ENCODE data around the gene ATP6V1G2. TPM values are rescaled to one million over a fixed set of nuclear protein-coding genes. Genes with fewer than 3 reads are reported as not detected.

Gene ATP6V1G2
- total RNA-seq (2022; extraction: Qiagen RNA extraction; ENCODE audit: low read depth) = 0.33 to 1.3 TPM (median 0.69 TPM) in 5 replicates

DNA sequence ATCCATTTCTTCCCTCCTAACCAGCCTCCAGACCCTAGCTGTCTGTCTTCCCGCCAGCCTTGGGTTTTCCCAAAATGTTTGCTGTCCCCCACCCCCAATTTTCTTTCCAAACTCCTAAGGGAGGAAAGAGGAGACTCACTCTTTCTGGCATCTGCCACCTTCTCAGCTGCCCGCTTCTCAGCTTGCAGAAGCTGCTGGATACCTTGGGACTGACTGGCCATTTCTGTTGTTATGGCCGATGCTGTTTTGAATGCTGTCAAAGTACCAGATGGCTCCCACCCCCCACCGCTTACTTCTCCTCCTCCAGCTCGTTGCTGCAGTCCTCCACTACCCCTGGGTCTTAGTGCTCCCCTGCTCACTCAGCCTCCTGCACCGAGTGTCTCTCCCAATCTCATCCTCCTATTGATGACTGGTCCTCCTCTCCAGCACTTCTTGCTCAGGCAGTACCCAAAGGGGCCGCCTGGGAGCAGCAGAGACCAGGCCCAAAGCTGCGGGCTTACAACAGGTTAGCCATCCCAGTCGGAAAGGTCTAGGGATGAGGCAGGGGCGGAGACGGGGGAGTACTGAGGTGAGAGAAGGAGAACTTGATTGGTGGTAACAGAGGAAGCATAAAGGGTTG is at the start of gene ATP6V1G2:
Gene ATP6V1G2 (minus strand): TSS at position 270 of the 619 bp plus-strand sequence. CDS start 49 bp downstream, at position 221.

DNA sequence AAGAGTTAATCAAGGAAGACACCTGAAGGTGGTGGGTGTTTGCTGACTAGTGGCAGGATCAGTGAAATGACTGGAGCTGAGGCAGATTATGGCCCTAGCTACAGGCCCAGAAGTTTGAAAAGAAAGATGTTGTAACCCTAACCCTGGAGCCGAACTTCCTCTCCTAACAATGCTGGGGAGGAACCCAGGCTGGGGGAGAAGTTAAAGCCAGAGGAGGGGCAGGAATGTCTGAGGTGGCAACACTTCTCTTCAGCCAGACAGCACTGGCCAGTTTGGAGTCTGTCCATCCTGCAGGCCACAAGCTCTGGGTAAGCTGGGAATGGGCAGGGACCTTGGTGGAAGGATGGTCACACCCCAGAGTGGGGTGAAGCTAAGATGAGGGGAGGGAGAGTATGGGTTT is 39.6 kb upstream of the ATP6V1G2 start, which contains the start of gene LST1:
Gene LST1 (plus strand): TSS at position 270 of the 400 bp plus-strand sequence. CDS start 1,023 bp downstream, outside the sequence.

DNA sequence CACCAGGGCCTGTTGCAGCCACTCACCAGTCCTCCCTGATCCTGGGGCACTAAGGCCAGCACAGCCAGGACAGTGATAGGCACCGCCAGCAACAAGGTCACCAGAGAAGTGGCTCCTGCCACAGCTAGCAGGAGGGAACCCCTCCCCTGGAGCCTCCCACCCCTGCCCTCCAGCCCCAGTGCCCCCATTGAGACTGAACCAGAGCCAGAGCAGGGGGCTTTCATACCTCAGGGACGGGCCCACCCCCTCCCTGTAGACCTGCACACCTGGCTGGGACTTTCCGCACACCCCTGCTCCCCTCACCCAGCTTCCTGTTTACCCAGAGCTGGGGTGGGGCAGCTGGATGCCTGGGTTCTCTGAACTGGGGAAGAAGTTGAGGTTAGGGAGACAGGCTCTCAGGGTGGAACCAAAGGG is 35.8 kb upstream of the ATP6V1G2 start, which contains the start of gene LTB:
Gene LTB (minus strand): TSS at position 195 of the 414 bp plus-strand sequence. CDS start 7 bp downstream, at position 188.

DNA sequence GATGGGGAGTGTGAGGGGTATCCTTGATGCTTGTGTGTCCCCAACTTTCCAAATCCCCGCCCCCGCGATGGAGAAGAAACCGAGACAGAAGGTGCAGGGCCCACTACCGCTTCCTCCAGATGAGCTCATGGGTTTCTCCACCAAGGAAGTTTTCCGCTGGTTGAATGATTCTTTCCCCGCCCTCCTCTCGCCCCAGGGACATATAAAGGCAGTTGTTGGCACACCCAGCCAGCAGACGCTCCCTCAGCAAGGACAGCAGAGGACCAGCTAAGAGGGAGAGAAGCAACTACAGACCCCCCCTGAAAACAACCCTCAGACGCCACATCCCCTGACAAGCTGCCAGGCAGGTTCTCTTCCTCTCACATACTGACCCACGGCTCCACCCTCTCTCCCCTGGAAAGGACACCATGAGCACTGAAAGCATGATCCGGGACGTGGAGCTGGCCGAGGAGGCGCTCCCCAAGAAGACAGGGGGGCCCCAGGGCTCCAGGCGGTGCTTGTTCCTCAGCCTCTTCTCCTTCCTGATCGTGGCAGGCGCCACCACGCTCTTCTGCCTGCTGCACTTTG is 29.0 kb upstream of the ATP6V1G2 start, which contains the start of gene TNF:
Gene TNF (plus strand): TSS at position 231 of the 567 bp plus-strand sequence. CDS start 177 bp downstream, at position 408.

DNA sequence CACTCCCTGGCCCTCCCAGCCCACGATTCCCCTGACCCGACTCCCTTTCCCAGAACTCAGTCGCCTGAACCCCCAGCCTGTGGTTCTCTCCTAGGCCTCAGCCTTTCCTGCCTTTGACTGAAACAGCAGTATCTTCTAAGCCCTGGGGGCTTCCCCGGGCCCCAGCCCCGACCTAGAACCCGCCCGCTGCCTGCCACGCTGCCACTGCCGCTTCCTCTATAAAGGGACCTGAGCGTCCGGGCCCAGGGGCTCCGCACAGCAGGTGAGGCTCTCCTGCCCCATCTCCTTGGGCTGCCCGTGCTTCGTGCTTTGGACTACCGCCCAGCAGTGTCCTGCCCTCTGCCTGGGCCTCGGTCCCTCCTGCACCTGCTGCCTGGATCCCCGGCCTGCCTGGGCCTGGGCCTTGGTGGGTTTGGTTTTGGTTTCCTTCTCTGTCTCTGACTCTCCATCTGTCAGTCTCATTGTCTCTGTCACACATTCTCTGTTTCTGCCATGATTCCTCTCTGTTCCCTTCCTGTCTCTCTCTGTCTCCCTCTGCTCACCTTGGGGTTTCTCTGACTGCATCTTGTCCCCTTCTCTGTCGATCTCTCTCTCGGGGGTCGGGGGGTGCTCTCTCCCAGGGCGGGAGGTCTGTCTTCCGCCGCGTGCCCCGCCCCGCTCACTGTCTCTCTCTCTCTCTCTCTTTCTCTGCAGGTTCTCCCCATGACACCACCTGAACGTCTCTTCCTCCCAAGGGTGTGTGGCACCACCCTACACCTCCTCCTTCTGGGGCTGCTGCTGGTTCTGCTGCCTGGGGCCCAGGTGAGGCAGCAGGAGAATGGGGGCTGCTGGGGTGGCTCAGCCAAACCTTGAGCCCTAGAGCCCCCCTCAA is 25.9 kb upstream of the ATP6V1G2 start, which contains the start of gene LTA:
Gene LTA (plus strand): TSS at position 249 of the 871 bp plus-strand sequence. CDS start 454 bp downstream, at position 703.

DNA sequence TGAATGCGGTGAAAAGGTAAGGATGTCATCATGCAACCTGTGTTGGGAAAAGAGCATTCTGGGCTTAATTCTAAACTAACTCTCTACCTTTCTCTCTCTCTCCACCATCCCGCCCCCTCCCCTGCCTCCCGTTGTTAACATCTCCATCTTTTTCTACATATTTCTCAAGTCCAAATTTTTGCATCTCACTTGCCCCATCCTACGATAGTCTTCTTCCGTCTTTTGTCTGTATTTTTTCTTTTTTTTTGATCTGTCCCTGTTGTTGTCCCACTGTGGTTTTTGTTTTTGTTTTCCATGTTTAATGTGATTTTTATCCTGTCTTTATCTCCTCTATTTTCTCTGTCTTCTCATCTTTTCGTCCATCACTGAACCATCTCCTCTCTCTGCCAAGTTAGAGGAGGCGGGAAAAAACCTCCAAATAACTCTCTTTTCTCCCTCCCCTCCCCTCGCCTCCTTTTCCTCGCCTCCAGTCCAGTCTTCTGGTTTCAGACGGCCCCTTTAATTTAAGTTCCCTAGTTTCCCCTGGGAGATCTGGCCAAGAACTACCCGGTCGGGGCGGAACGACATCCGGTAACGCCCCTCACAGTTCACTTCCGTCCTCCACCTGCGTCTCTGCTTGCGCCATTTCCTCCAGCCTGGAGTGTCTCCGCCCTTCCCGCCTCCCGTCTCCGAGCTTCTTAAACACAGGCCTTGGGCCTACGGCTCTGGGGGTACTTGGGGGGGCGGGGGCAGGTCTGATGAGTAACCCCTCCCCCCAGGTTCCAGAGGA is 734 bp upstream of the ATP6V1G2 start, which contains the start of gene NFKBIL1:
Gene NFKBIL1 (plus strand): TSS at position 651 of the 769 bp plus-strand sequence. CDS start 87 bp downstream, at position 738.

DNA sequence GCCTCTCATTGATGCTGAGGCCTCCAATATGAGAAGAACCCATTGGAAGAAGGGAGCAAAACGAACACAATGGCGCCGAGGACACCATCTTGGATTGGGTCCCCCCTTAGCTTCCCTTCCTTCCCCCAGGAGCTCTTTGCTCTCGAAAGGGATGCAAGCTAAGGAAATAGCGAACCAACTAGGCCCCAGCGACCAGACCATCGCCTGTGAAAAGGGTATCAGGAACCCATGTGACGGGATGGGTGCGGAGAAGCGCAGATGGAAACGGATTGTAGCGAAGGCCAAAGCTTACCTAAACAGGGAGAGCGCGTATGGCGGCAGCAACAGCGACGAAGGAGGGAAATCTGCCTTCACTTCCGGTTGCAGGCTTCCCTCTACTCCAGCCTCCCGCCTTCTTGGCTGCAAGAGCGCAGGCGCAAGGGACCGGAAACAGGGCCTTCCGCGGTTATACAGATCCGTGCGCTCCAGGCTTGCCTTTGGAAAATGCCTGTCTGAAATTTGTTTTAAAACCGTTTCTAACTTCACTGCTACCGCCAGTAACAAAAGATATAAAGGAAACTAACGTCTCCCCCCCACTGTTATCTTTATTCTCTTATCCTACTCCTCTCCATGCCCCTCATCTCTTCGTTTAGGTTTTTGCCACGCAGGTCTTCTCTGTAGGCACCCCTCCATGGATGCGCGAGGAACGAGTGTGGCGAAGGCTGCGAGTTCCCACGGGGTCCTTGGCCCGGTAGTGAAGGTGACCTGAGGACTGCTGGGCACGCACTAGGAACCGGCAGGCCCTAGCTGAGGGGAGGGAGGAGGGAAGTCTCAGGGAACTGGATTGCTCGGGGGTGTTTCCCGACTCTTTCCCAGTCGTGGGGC is 4.5 kb downstream of the ATP6V1G2 start, which contains the start of gene DDX39B:
Gene DDX39B (minus strand): TSS at position 346 of the 864 bp plus-strand sequence. CDS start 1,471 bp downstream, outside the sequence.

DNA sequence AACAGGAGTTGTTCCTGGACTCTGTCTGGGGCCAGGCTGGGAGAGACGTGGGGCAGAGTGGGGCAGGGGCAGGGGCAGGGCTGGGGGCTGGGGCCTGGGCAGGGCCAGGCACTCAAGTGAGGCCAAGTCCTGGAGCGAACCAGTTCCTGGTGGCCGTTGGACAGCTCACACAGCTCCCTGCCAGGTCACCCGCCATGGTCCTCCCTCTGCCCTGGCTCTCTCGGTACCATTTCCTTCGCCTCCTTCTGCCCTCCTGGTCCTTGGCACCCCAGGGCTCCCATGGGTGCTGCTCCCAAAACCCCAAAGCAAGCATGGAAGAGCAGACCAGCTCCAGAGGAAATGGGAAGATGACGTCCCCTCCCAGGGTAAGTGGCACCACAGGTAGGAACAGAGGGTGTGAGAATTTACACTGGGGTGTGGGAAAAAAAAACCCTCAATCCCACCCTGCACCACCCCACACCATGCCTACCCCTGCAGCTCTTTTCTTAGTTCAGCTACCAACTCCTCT is 17.5 kb downstream of the ATP6V1G2 start, which contains the start of gene MCCD1:
Gene MCCD1 (plus strand): TSS at position 142 of the 508 bp plus-strand sequence. CDS start 53 bp downstream, at position 195.

DNA sequence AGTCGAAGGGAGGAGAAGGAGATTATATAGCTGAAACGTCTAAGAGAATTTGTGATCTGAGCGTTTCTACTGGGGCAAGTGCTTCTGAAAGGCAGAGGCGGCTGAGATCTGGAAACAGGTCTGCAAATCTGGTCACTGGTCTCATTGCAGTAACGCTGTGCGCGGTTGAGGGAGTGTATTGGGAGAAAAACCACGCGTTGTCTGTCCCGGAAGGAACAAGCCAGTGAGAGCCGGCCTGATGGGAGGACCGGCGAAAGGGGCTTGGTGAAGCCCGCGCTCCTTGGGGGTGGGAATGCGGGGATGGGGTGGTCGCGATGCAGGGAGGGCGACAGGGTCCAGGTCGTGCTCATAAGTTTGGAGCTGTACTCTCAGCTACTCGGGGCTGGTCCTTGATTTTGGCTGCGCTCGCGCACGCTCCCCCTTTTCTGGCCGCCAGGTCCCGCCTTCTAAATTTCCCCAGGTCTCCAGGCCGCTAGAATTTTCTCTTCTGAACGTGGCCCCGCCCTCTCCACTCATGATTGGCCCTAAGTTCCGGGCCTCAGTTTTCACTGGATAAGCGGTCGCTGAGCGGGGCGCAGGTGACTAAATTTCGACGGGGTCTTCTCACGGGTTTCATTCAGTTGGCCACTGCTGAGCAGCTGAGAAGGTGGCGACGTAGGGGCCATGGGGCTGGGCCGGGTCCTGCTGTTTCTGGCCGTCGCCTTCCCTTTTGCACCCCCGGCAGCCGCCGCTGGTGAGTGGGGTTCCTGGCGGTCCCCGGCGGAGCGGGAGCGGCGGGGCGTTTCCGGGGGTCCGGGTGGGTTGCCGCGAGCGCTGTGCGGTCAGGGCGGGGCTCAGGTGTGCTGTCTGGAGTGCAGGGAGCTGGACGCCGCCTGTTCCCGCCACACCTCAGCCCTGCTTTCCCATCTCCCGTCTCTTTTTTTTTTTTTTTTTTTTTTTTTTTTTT is 48.6 kb downstream of the ATP6V1G2 start, which contains the start of gene MICB:
Gene MICB (plus strand): TSS at position 615 of the 946 bp plus-strand sequence. CDS start 49 bp downstream, at position 664.

Other genes with a start within 250 kb of the ATP6V1G2 start
- 23.1 to 30.8 TPM (median 29.5 TPM) in 5 replicates for gene HLA-B, start 189.4 kb downstream of the ATP6V1G2 start, total RNA-seq (2022; extraction: Qiagen RNA extraction; ENCODE audit: low read depth)
- gene MICA, start 143.0 kb downstream of the ATP6V1G2 start, total RNA-seq (2022; extraction: Qiagen RNA extraction; ENCODE audit: low read depth) = 27.0 to 30.6 TPM (median 27.8 TPM) in 5 replicates
- 5.2 to 8.6 TPM (median 7.9 TPM) in 5 replicates for gene MICB, start 48.5 kb downstream of the ATP6V1G2 start, total RNA-seq (2022; extraction: Qiagen RNA extraction; ENCODE audit: low read depth)
- gene MCCD1, start 17.6 kb downstream of the ATP6V1G2 start, total RNA-seq (2022; extraction: Qiagen RNA extraction; ENCODE audit: low read depth) = not detected in 5 replicates
- gene DDX39B, start 4.6 kb downstream of the ATP6V1G2 start, total RNA-seq (2022; extraction: Qiagen RNA extraction; ENCODE audit: low read depth) = 359 to 433 TPM (median 396 TPM) in 5 replicates
- 5.9 to 13.0 TPM (median 12.5 TPM) in 5 replicates for gene NFKBIL1, start 1.0 kb upstream of the ATP6V1G2 start, total RNA-seq (2022; extraction: Qiagen RNA extraction; ENCODE audit: low read depth)
- gene LTA, start 25.7 kb upstream of the ATP6V1G2 start, total RNA-seq (2022; extraction: Qiagen RNA extraction; ENCODE audit: low read depth) = not detected in 5 replicates
- gene TNF, start 29.0 kb upstream of the ATP6V1G2 start, total RNA-seq (2022; extraction: Qiagen RNA extraction; ENCODE audit: low read depth) = 0.08 TPM in 1 of 5 replicates, not detected in the others
- 0.21 to 0.76 TPM (median 0.45 TPM) in 4 of 5 replicates, not detected in the other for gene LTB, start 35.8 kb upstream of the ATP6V1G2 start, total RNA-seq (2022; extraction: Qiagen RNA extraction; ENCODE audit: low read depth)
- not detected in 5 replicates for gene LST1, start 39.7 kb upstream of the ATP6V1G2 start, total RNA-seq (2022; extraction: Qiagen RNA extraction; ENCODE audit: low read depth)
- gene NCR3, start 46.4 kb upstream of the ATP6V1G2 start, total RNA-seq (2022; extraction: Qiagen RNA extraction; ENCODE audit: low read depth) = not detected in 5 replicates
- gene AIF1, start 68.6 kb upstream of the ATP6V1G2 start, total RNA-seq (2022; extraction: Qiagen RNA extraction; ENCODE audit: low read depth) = not detected in 5 replicates
- gene PRRC2A, start 74.1 kb upstream of the ATP6V1G2 start, total RNA-seq (2022; extraction: Qiagen RNA extraction; ENCODE audit: low read depth) = 59.3 to 94.8 TPM (median 86.5 TPM) in 5 replicates
- gene BAG6, start 106.1 kb upstream of the ATP6V1G2 start, total RNA-seq (2022; extraction: Qiagen RNA extraction; ENCODE audit: low read depth) = 100 to 165 TPM (median 145 TPM) in 5 replicates
- gene APOM, start 109.3 kb upstream of the ATP6V1G2 start, total RNA-seq (2022; extraction: Qiagen RNA extraction; ENCODE audit: low read depth) = 2.2 to 3.7 TPM (median 3.5 TPM) in 5 replicates
- 11.1 to 14.5 TPM (median 12.9 TPM) in 5 replicates for gene C6orf47, start 114.2 kb upstream of the ATP6V1G2 start, total RNA-seq (2022; extraction: Qiagen RNA extraction; ENCODE audit: low read depth)
- 9.6 to 16.8 TPM (median 12.8 TPM) in 5 replicates for gene GPANK1, start 118.4 kb upstream of the ATP6V1G2 start, total RNA-seq (2022; extraction: Qiagen RNA extraction; ENCODE audit: low read depth)
- 168 to 192 TPM (median 170 TPM) in 5 replicates for gene CSNK2B, start 119.5 kb upstream of the ATP6V1G2 start, total RNA-seq (2022; extraction: Qiagen RNA extraction; ENCODE audit: low read depth)
- gene LY6G5B, start 123.4 kb upstream of the ATP6V1G2 start, total RNA-seq (2022; extraction: Qiagen RNA extraction; ENCODE audit: low read depth) = 3.2 to 6.4 TPM (median 5.2 TPM) in 5 replicates
- 1.1 to 1.6 TPM (median 1.5 TPM) in 5 replicates for gene LY6G5C, start 134.5 kb upstream of the ATP6V1G2 start, total RNA-seq (2022; extraction: Qiagen RNA extraction; ENCODE audit: low read depth)
- gene ABHD16A, start 156.7 kb upstream of the ATP6V1G2 start, total RNA-seq (2022; extraction: Qiagen RNA extraction; ENCODE audit: low read depth) = 13.2 to 19.1 TPM (median 17.6 TPM) in 5 replicates
- not detected in 5 replicates for gene LY6G6F, start 160.3 kb upstream of the ATP6V1G2 start, total RNA-seq (2022; extraction: Qiagen RNA extraction; ENCODE audit: low read depth)
- gene LY6G6D, start 168.7 kb upstream of the ATP6V1G2 start, total RNA-seq (2022; extraction: Qiagen RNA extraction; ENCODE audit: low read depth) = not detected in 5 replicates
- 0.20 to 0.42 TPM (median 0.29 TPM) in 3 of 5 replicates, not detected in the others for gene LY6G6C, start 175.1 kb upstream of the ATP6V1G2 start, total RNA-seq (2022; extraction: Qiagen RNA extraction; ENCODE audit: low read depth)
- not detected in 5 replicates for gene MPIG6B, start 176.8 kb upstream of the ATP6V1G2 start, total RNA-seq (2022; extraction: Qiagen RNA extraction; ENCODE audit: low read depth)
- gene DDAH2, start 182.7 kb upstream of the ATP6V1G2 start, total RNA-seq (2022; extraction: Qiagen RNA extraction; ENCODE audit: low read depth) = 27.1 to 32.0 TPM (median 31.7 TPM) in 5 replicates
- gene CLIC1, start 189.9 kb upstream of the ATP6V1G2 start, total RNA-seq (2022; extraction: Qiagen RNA extraction; ENCODE audit: low read depth) = 433 to 509 TPM (median 491 TPM) in 5 replicates
- 13.3 to 18.7 TPM (median 13.6 TPM) in 5 replicates for gene MSH5, start 193.4 kb upstream of the ATP6V1G2 start, total RNA-seq (2022; extraction: Qiagen RNA extraction; ENCODE audit: low read depth)
- gene SAPCD1, start 216.0 kb upstream of the ATP6V1G2 start, total RNA-seq (2022; extraction: Qiagen RNA extraction; ENCODE audit: low read depth) = 3.7 to 5.9 TPM (median 4.9 TPM) in 5 replicates
- gene VWA7, start 230.7 kb upstream of the ATP6V1G2 start, total RNA-seq (2022; extraction: Qiagen RNA extraction; ENCODE audit: low read depth) = 0.53 to 2.7 TPM (median 1.1 TPM) in 5 replicates
- gene VARS1, start 249.1 kb upstream of the ATP6V1G2 start, total RNA-seq (2022; extraction: Qiagen RNA extraction; ENCODE audit: low read depth) = 43.4 to 61.7 TPM (median 60.4 TPM) in 5 replicates